GM12878 (cell line): ENCODE measurements around the gene MILR1. TPM values are rescaled to one million over a fixed set of nuclear protein-coding genes. Genes with fewer than 3 reads are reported as not detected.
A peak's percentile ranks its signal among the peaks of the same experiment; 100 is the strongest.

Source experiments
- ATF2 ChIP-seq: IDR thresholded peaks from 2 replicates; pipeline ENCODE4 v1.6.1; 2012; ENCODE audit warnings: low read length, inconsistent platforms
- CHD2 ChIP-seq: IDR thresholded peaks from 2 replicates; pipeline ENCODE4 v1.6.1; 2011; ENCODE audit warnings: low read depth, low read length, improper control_type of control experiment, borderline replicate concordance
- CREB1 ChIP-seq: IDR thresholded peaks from 2 replicates; pipeline ENCODE4 v1.6.1; 2012; ENCODE audit warnings: low read depth, mild to moderate bottlenecking, inconsistent platforms
- EP300 ChIP-seq, 2 experiments: fragments of 150-350 bp in 1 of 2; IDR thresholded peaks; 2 replicates each; pipeline ENCODE4 v1.6.1; 2011 to 2012; ENCODE audit warnings: low read depth in 2 of 2, low read length in 2 of 2, borderline replicate concordance in 1 of 2, improper control_type of control experiment in 1 of 2, inconsistent platforms in 1 of 2; ENCODE audit not compliant: control insufficient read depth in 1 of 2
- GABPA ChIP-seq: IDR thresholded peaks from 2 replicates; pipeline ENCODE4 v1.6.1; 2014; ENCODE audit warnings: antibody characterized with exemption, low read depth, mild to moderate bottlenecking, inconsistent platforms
- KAT2A ChIP-seq: conservative IDR thresholded peaks from 2 replicates; pipeline ENCODE4 v1.6.1; 2011; ENCODE audit warnings: low read depth, low read length; ENCODE audit not compliant: control insufficient read depth
- LARP7 ChIP-seq: fragments of 450-650 bp; IDR thresholded peaks from 2 replicates; pipeline ENCODE4 v1.6.1; 2017; ENCODE audit warnings: mild to moderate bottlenecking
- MTA3 ChIP-seq: IDR thresholded peaks from 2 replicates; pipeline ENCODE4 v1.6.1; 2012; ENCODE audit warnings: low read length, inconsistent platforms, borderline replicate concordance
- MYC ChIP-seq: IDR thresholded peaks from 2 replicates; pipeline ENCODE4 v1.6.1; 2011; ENCODE audit warnings: mild to moderate bottlenecking, low read length, moderate library complexity, inconsistent platforms; ENCODE audit not compliant: insufficient read depth, insufficient replicate concordance, insufficient read length, severe bottlenecking
- NFYA ChIP-seq: IDR thresholded peaks from 2 replicates; pipeline ENCODE4 v1.6.1; 2011; ENCODE audit warnings: low read depth, mild to moderate bottlenecking, low read length, improper control_type of control experiment, borderline replicate concordance
- PAX8 ChIP-seq: fragments of 450-650 bp; IDR thresholded peaks from 2 replicates; pipeline ENCODE4 v1.6.1; 2017; ENCODE audit warnings: mild to moderate bottlenecking, moderate library complexity
- POLR2AphosphoS2 ChIP-seq: IDR thresholded peaks from 2 replicates; pipeline ENCODE4 v1.6.1; 2011; ENCODE audit warnings: low read depth, mild to moderate bottlenecking, low read length, improper control_type of control experiment, moderate library complexity
- PRDM15 ChIP-seq: fragments of 450-650 bp; formaldehyde crosslinking; IDR thresholded peaks from 2 replicates; pipeline ENCODE4 v1.4.0; 2020; ENCODE audit warnings: mild to moderate bottlenecking, moderate library complexity
- RBBP5 ChIP-seq: fragments of 200-600 bp; sonication (generic); conservative IDR thresholded peaks from 2 replicates; pipeline ENCODE4 v1.6.1; 2016
- RUNX3 ChIP-seq: IDR thresholded peaks from 2 replicates; pipeline ENCODE4 v1.6.1; 2012; ENCODE audit warnings: low read length, inconsistent platforms
- SIN3A ChIP-seq: IDR thresholded peaks from 2 replicates; pipeline ENCODE4 v1.6.1; 2012; ENCODE audit warnings: low read depth, low read length, improper control_type of control experiment
- SKIL ChIP-seq: fragments of 450-650 bp; IDR thresholded peaks from 2 replicates; pipeline ENCODE4 v1.6.1; 2017; ENCODE audit warnings: mild to moderate bottlenecking, low read depth, inconsistent platforms; ENCODE audit not compliant: poor library complexity, severe bottlenecking
- SREBF2 ChIP-seq: IDR thresholded peaks from 2 replicates; pipeline ENCODE4 v1.6.1; 2012; ENCODE audit warnings: mild to moderate bottlenecking, low read length
- SUZ12 ChIP-seq: fragments of 200-600 bp; sonication (generic); IDR thresholded peaks from one replicate; pipeline ENCODE4 v1.6.1; 2018; ENCODE audit warnings: antibody characterized with exemption, mild to moderate bottlenecking; ENCODE audit not compliant: unreplicated experiment
- TCF12 ChIP-seq: IDR thresholded peaks from 2 replicates; pipeline ENCODE4 v1.6.1; 2011; ENCODE audit warnings: low read depth, mild to moderate bottlenecking, low read length
- ZNF207 ChIP-seq: fragments of 450-650 bp; IDR thresholded peaks from 2 replicates; pipeline ENCODE4 v1.6.1; 2014; ENCODE audit warnings: antibody characterized with exemption, mild to moderate bottlenecking, borderline replicate concordance
- ZNF274 ChIP-seq: IDR thresholded peaks from one replicate; pipeline ENCODE4 v1.8.0; 2011; ENCODE audit not compliant: insufficient read length, insufficient read depth
- ZNF622 ChIP-seq: fragments of 450-650 bp; IDR thresholded peaks from 2 replicates; pipeline ENCODE4 v1.6.1; 2017; ENCODE audit warnings: mild to moderate bottlenecking, inconsistent platforms
- ZSCAN29 ChIP-seq: fragments of 450-650 bp; IDR thresholded peaks from 2 replicates; pipeline ENCODE4 v1.6.1; 2017; ENCODE audit warnings: mild to moderate bottlenecking, moderate library complexity
- polyA plus RNA-seq, 11 experiments: library from polyadenylated mRNA; depleted of rRNA in 4 of 11; unstranded in 6 of 11; stranded (reverse) in 5 of 11; fragments of >200 nt; fragmentation: Nextera tagmentation in 4 of 11; fragmentation: Illumina TruSeq in 1 of 11; extraction: Ambion mirVana in 4 of 11; extraction: Trizol in 1 of 11; gene quantifications; 1 replicate in 1 of 11; 2 replicates in 10 of 11; pipeline versions ENCODE4 v1.2.1 to v1.2.3, GENCODE V29; 2011 to 2016; ENCODE audit warnings: inconsistent platforms in 2 of 11, missing spikeins in 2 of 11, low read depth in 1 of 11
- total RNA-seq, 4 experiments: library from RNA; depleted of rRNA in 3 of 4; stranded (reverse); fragments of >200 nt in 3 of 4; fragmentation: Illumina TruSeq in 1 of 4; extraction: Trizol in 1 of 4; gene quantifications; 2 replicates each; pipeline versions ENCODE4 v1.2.1 to v1.2.3, GENCODE V29; 2013 to 2021

The MILR1 gene
- total and polyA plus RNA-seq, 10 of the 15 experiments (the other 5 are each of a cell fraction or from before 2014, with no cell fraction given), result 2.0 to 47.2 (median 17.2) TPM

GRCh38 chr17:64496786-64497564 is 48.1 kb downstream of the MILR1 start, which contains the start of gene POLG2 (continued):
- TF ChIP-seq EP300 (IDR thresholded peaks at IDR 0.05; ENCODE audit: borderline replicate concordance in 1 of 2, control insufficient read depth in 1 of 2, low read depth in 2 of 2, low read length in 2 of 2) (no peak; a peak in 1 of 4 replicates), LARP7 (peak; percentile 33; the same call in 1 of the 2 replicates), ZNF622 (no peak), ATF2 (peak; percentile 60; the same call in 1 of the 2 replicates), MTA3 (peak; percentile 98), POLR2AphosphoS2 (peak; percentile 97), TCF12 (0 out of 2 replicates have a peak, but pooled peaks have one; percentile 43), PAX8 (0 out of 2 replicates have a peak, but pooled peaks have one; percentile 70), SUZ12 (no peak), NFYA (no peak), SKIL (peak; percentile 53), ZNF207 (0 out of 2 replicates have a peak, but pooled peaks have one; percentile 54), PRDM15 (no peak), SIN3A (peak; percentile 71; the same call in 1 of the 2 replicates), MYC (peak; percentile 53), RUNX3 (peak; percentile 82), ZSCAN29 (no peak), ZNF274 (no peak), GABPA (peak; percentile 78), SREBF2 (no peak; the same call in 1 of the 2 replicates), CHD2 (peak; percentile 18; the same call in 1 of the 2 replicates), KAT2A (no peak), RBBP5 (no peak), CREB1 (peak; percentile 61)
